ENCODE data around the gene RANBP10.
"Not testable (repeated sequence)": the region's sequence is repeated elsewhere in the genome, so short reads cannot be mapped to it uniquely, and the experiment has no call there.

RANBP10 gene

GRCh38 chr16:67841198-67841815 lies 34.9 kb upstream of the RANBP10 start:
- no peaks in the 10 kb centered on the region for H3K9me3 Mint-ChIP-seq
- peak overlapping the region; percentile 89 for H3K4me3 Mint-ChIP-seq
- H3K27me3 Mint-ChIP-seq, result no peaks in the 10 kb centered on the region
- peaks cover 3% of the 10 kb centered on the region for H3K36me3 Mint-ChIP-seq (ENCODE audit: low read depth)
- H3K27ac Mint-ChIP-seq, result peak overlapping the region; percentile 96
- peaks cover 38% of the 10 kb centered on the region for H3K4me1 Mint-ChIP-seq (ENCODE audit: low read depth)

- Mint-ChIP-seq H3K27ac (no peak overlapping the region), H3K9me3 (no peaks in the 10 kb centered on the region), H3K4me1 (ENCODE audit: low read depth) (peaks cover 12% of the 10 kb centered on the region), H3K27me3 (no peaks in the 10 kb centered on the region), H3K4me3 (no peak overlapping the region), H3K36me3 (ENCODE audit: low read depth) (no peaks in the 10 kb centered on the region)
Measured at GRCh38 chr16:67837811-67838210, 31.5 kb upstream of the RANBP10 start.

GRCh38 chr16:67837190-67837589 lies 30.8 kb upstream of the RANBP10 start:
- H3K4me1 Mint-ChIP-seq (ENCODE audit: low read depth), result peaks cover 17% of the 10 kb centered on the region
- H3K27ac Mint-ChIP-seq; H3K9me3 Mint-ChIP-seq; H3K36me3 Mint-ChIP-seq (ENCODE audit: low read depth); H3K27me3 Mint-ChIP-seq; H3K4me3 Mint-ChIP-seq: not testable (repeated sequence)

- H3K27me3 Mint-ChIP-seq, result no peaks in the 10 kb centered on the region
Measured at GRCh38 chr16:67834242-67834614, 27.9 kb upstream of the RANBP10 start.

GRCh38 chr16:67833415-67834241 lies 27.3 kb upstream of the RANBP10 start:
- Mint-ChIP-seq H3K36me3 (ENCODE audit: low read depth) (peaks cover 11% of the 10 kb centered on the region), H3K27ac (peak overlapping the region; percentile 72), H3K27me3 (no peaks in the 10 kb centered on the region), H3K4me1 (ENCODE audit: low read depth) (peaks cover 12% of the 10 kb centered on the region), H3K9me3 (no peaks in the 10 kb centered on the region), H3K4me3 (peak overlapping the region; percentile 87)

More at GRCh38 chr16:67834242-67834614, 27.9 kb upstream of the RANBP10 start:
- peak overlapping the region; percentile 87 for H3K4me3 Mint-ChIP-seq
- peak overlapping the region; percentile 72 for H3K27ac Mint-ChIP-seq
- peaks cover 12% of the 10 kb centered on the region for H3K4me1 Mint-ChIP-seq (ENCODE audit: low read depth)
- peaks cover 11% of the 10 kb centered on the region for H3K36me3 Mint-ChIP-seq (ENCODE audit: low read depth)
- H3K9me3 Mint-ChIP-seq, result no peaks in the 10 kb centered on the region

- H3K27ac Mint-ChIP-seq, result peak overlapping the region; percentile 36
- no peaks in the 10 kb centered on the region for H3K27me3 Mint-ChIP-seq
- H3K4me3 Mint-ChIP-seq, result peak overlapping the region; percentile 87
- no peaks in the 10 kb centered on the region for H3K9me3 Mint-ChIP-seq
- H3K4me1 Mint-ChIP-seq (ENCODE audit: low read depth), result peaks cover 12% of the 10 kb centered on the region
- H3K36me3 Mint-ChIP-seq (ENCODE audit: low read depth), result peaks cover 11% of the 10 kb centered on the region
Measured at GRCh38 chr16:67833030-67833414, 26.7 kb upstream of the RANBP10 start.

GRCh38 chr16:67828651-67829050 lies 22.3 kb upstream of the RANBP10 start:
- Mint-ChIP-seq H3K4me1 (ENCODE audit: low read depth) (peaks cover 9% of the 10 kb centered on the region), H3K36me3 (ENCODE audit: low read depth) (peaks cover 14% of the 10 kb centered on the region), H3K27ac (no peak overlapping the region), H3K4me3 (no peak overlapping the region), H3K27me3 (no peaks in the 10 kb centered on the region), H3K9me3 (no peaks in the 10 kb centered on the region)

GRCh38 chr16:67825906-67826305 lies 19.5 kb upstream of the RANBP10 start:
- Mint-ChIP-seq H3K27ac (no peak overlapping the region), H3K27me3 (no peaks in the 10 kb centered on the region), H3K4me1 (ENCODE audit: low read depth) (no peaks in the 10 kb centered on the region), H3K9me3 (no peaks in the 10 kb centered on the region), H3K4me3 (no peak overlapping the region), H3K36me3 (ENCODE audit: low read depth) (peaks cover 13% of the 10 kb centered on the region)

- H3K4me3 Mint-ChIP-seq, result no peak overlapping the region
- H3K36me3 Mint-ChIP-seq (ENCODE audit: low read depth), result peaks cover 9% of the 10 kb centered on the region
- no peaks in the 10 kb centered on the region for H3K4me1 Mint-ChIP-seq (ENCODE audit: low read depth)
- no peaks in the 10 kb centered on the region for H3K9me3 Mint-ChIP-seq
- H3K27me3 Mint-ChIP-seq, result no peaks in the 10 kb centered on the region
- no peak overlapping the region for H3K27ac Mint-ChIP-seq
Measured at GRCh38 chr16:67825119-67825518, 18.8 kb upstream of the RANBP10 start.

- Mint-ChIP-seq H3K9me3 (no peaks in the 10 kb centered on the region), H3K27me3 (no peaks in the 10 kb centered on the region), H3K4me3 (no peak overlapping the region), H3K27ac (no peak overlapping the region), H3K4me1 (ENCODE audit: low read depth) (no peaks in the 10 kb centered on the region), H3K36me3 (ENCODE audit: low read depth) (peaks cover 3% of the 10 kb centered on the region)
Measured at GRCh38 chr16:67822511-67822910, 16.2 kb upstream of the RANBP10 start.

GRCh38 chr16:67820608-67821259 lies 14.4 kb upstream of the RANBP10 start:
- Mint-ChIP-seq H3K9me3 (no peaks in the 10 kb centered on the region), H3K4me1 (ENCODE audit: low read depth) (peaks cover 7% of the 10 kb centered on the region), H3K4me3 (no peak overlapping the region), H3K36me3 (ENCODE audit: low read depth) (no peaks in the 10 kb centered on the region), H3K27ac (no peak overlapping the region), H3K27me3 (no peaks in the 10 kb centered on the region)

- Mint-ChIP-seq H3K36me3 (ENCODE audit: low read depth) (no peaks in the 10 kb centered on the region), H3K27ac (no peak overlapping the region), H3K27me3 (no peaks in the 10 kb centered on the region), H3K9me3 (no peaks in the 10 kb centered on the region), H3K4me1 (ENCODE audit: low read depth) (peaks cover 7% of the 10 kb centered on the region), H3K4me3 (no peak overlapping the region)
Measured at GRCh38 chr16:67814567-67814966, 8.2 kb upstream of the RANBP10 start.

- no peaks in the 10 kb centered on the region for H3K27me3 Mint-ChIP-seq
- no peaks in the 10 kb centered on the region for H3K36me3 Mint-ChIP-seq (ENCODE audit: low read depth)
- H3K9me3 Mint-ChIP-seq, result no peaks in the 10 kb centered on the region
- no peak overlapping the region for H3K4me3 Mint-ChIP-seq
- peaks cover 11% of the 10 kb centered on the region for H3K4me1 Mint-ChIP-seq (ENCODE audit: low read depth)
- H3K27ac Mint-ChIP-seq, result no peak overlapping the region
Measured at GRCh38 chr16:67811899-67812298, 5.5 kb upstream of the RANBP10 start.

GRCh38 chr16:67807148-67807682 lies 855 bp upstream of the RANBP10 start:
- H3K27me3 Mint-ChIP-seq, result no peaks in the 10 kb centered on the region
- H3K4me3 Mint-ChIP-seq, result peak overlapping the region; percentile 95
- H3K36me3 Mint-ChIP-seq (ENCODE audit: low read depth), result peaks cover 26% of the 10 kb centered on the region
- H3K9me3 Mint-ChIP-seq, result no peaks in the 10 kb centered on the region
- H3K4me1 Mint-ChIP-seq (ENCODE audit: low read depth), result peaks cover 36% of the 10 kb centered on the region
- peak overlapping the region; percentile 96 for H3K27ac Mint-ChIP-seq
